Liver (tissue), 9 donors: ENCODE measurements around the gene CCDC80. TPM values are rescaled to one million over a fixed set of nuclear protein-coding genes. Genes with fewer than 3 reads are reported as not detected.

ENCODE experiments used
- DNase-seq: peaks from one replicate; pipeline ENCODE4 v3.0.0-alpha.2; 2017; ENCODE audit warnings: low spot score
- H3K27ac ChIP-seq, 2 donors: one replicate each; pipeline ENCODE4 v1.7.0; 2013; ENCODE audit warnings: inconsistent platforms in 2 of 2, low read length in 2 of 2, control low read depth in 1 of 2, low read depth in 1 of 2, mild to moderate bottlenecking in 1 of 2
- H3K27me3 ChIP-seq, 4 donors: one replicate each; pipeline versions ENCODE4 v1.6.1 to v1.7.0; 2013; ENCODE audit warnings: low read length in 3 of 4, inconsistent platforms in 1 of 4, mild to moderate bottlenecking in 1 of 4, moderate library complexity in 1 of 4; ENCODE audit not compliant: control insufficient read depth in 4 of 4, insufficient read depth in 4 of 4
- H3K36me3 ChIP-seq, 4 donors: one replicate each; pipeline versions ENCODE4 v1.6.1 to v1.7.0; 2013; ENCODE audit warnings: low read length in 3 of 4, mild to moderate bottlenecking in 3 of 4, low read depth in 1 of 4, moderate library complexity in 1 of 4; ENCODE audit not compliant: control insufficient read depth in 4 of 4, insufficient read depth in 3 of 4
- H3K4me1 ChIP-seq, 4 donors: one replicate each; pipeline versions ENCODE4 v1.6.1 to v1.7.0; 2013; ENCODE audit warnings: low read length in 3 of 4, mild to moderate bottlenecking in 3 of 4, moderate library complexity in 1 of 4; ENCODE audit not compliant: control insufficient read depth in 4 of 4, insufficient read depth in 4 of 4
- H3K4me3 ChIP-seq, 3 donors: one replicate each; pipeline versions ENCODE4 v1.6.1 to v1.7.0; 2013; ENCODE audit warnings: low read length in 3 of 3, control low read depth in 1 of 3, low read depth in 1 of 3, mild to moderate bottlenecking in 1 of 3
- H3K9ac ChIP-seq, 2 donors: one replicate each; pipeline ENCODE4 v1.7.0; 2013; ENCODE audit warnings: low read length in 2 of 2, mild to moderate bottlenecking in 2 of 2, moderate library complexity in 2 of 2, control low read depth in 1 of 2, low read depth in 1 of 2
- H3K9me3 ChIP-seq, 4 donors: one replicate each; pipeline versions ENCODE4 v1.6.1 to v1.7.0; 2013; ENCODE audit warnings: low read length in 3 of 4; ENCODE audit not compliant: control insufficient read depth in 4 of 4
- ATF3 ChIP-seq: IDR thresholded peaks from 2 replicates; pipeline ENCODE4 v1.6.1; 2016; ENCODE audit warnings: antibody characterized with exemption
- CTCF ChIP-seq: fragments of 150-350 bp; IDR thresholded peaks from 2 replicates; pipeline ENCODE4 v1.5.1; 2017; ENCODE audit warnings: improper control_type of control experiment, low read depth, low read length; ENCODE audit not compliant: missing input control
- EGR1 ChIP-seq, 2 donors: IDR thresholded peaks; 2 replicates each; pipeline ENCODE4 v1.6.1; 2016 to 2018; ENCODE audit warnings: antibody characterized with exemption in 2 of 2, low read depth in 2 of 2
- FOXA1 ChIP-seq: IDR thresholded peaks from 2 replicates; pipeline ENCODE4 v1.6.1; 2016; ENCODE audit warnings: antibody characterized with exemption
- FOXA2 ChIP-seq: IDR thresholded peaks from 2 replicates; pipeline ENCODE4 v1.6.1; 2016; ENCODE audit warnings: antibody characterized with exemption
- GABPA ChIP-seq, 2 donors: IDR thresholded peaks in 1 of 2; conservative IDR thresholded peaks in 1 of 2; 2 replicates each; pipeline ENCODE4 v1.6.1; 2016; ENCODE audit warnings: antibody characterized with exemption in 2 of 2, mild to moderate bottlenecking in 1 of 2, moderate library complexity in 1 of 2
- HNF4A ChIP-seq, 2 donors: conservative IDR thresholded peaks; 2 replicates each; pipeline ENCODE4 v1.6.1; 2016; ENCODE audit warnings: antibody characterized with exemption in 2 of 2, mild to moderate bottlenecking in 2 of 2
- HNF4G ChIP-seq: IDR thresholded peaks from 2 replicates; pipeline ENCODE4 v1.6.1; 2016; ENCODE audit warnings: antibody characterized with exemption
- JUND ChIP-seq, 2 donors: IDR thresholded peaks; 2 replicates each; pipeline ENCODE4 v1.6.1; 2016; ENCODE audit warnings: antibody characterized with exemption in 2 of 2
- MAX ChIP-seq: IDR thresholded peaks from 2 replicates; pipeline ENCODE4 v1.6.1; 2016; ENCODE audit warnings: antibody characterized with exemption
- NR2F2 ChIP-seq: IDR thresholded peaks from 2 replicates; pipeline ENCODE4 v1.6.1; 2016; ENCODE audit warnings: antibody characterized with exemption
- RAD21 ChIP-seq, 2 donors: IDR thresholded peaks; 2 replicates each; pipeline ENCODE4 v1.6.1; 2016; ENCODE audit warnings: antibody characterized with exemption in 2 of 2, mild to moderate bottlenecking in 2 of 2
- REST ChIP-seq: IDR thresholded peaks from 2 replicates; pipeline ENCODE4 v1.6.1; 2016; ENCODE audit warnings: antibody characterized with exemption, mild to moderate bottlenecking
- RXRA ChIP-seq, 2 donors: IDR thresholded peaks; 2 replicates each; pipeline ENCODE4 v1.6.1; 2017 to 2018; ENCODE audit warnings: antibody characterized with exemption in 2 of 2, mild to moderate bottlenecking in 1 of 2
- SP1 ChIP-seq: IDR thresholded peaks from 2 replicates; pipeline ENCODE4 v1.6.1; 2018; ENCODE audit warnings: antibody characterized with exemption, mild to moderate bottlenecking
- TAF1 ChIP-seq: conservative IDR thresholded peaks from 2 replicates; pipeline ENCODE4 v1.6.1; 2016; ENCODE audit warnings: antibody characterized with exemption, mild to moderate bottlenecking
- YY1 ChIP-seq: IDR thresholded peaks from 2 replicates; pipeline ENCODE4 v1.6.1; 2016; ENCODE audit warnings: antibody characterized with exemption, mild to moderate bottlenecking
- ZBTB33 ChIP-seq: IDR thresholded peaks from 2 replicates; pipeline ENCODE4 v1.6.1; 2016; ENCODE audit warnings: antibody characterized with exemption
- WGBS: extraction: QIAGEN DNeasy Blood & Tissue Kit; methylation state at CpG from one replicate; pipeline ENCODE4 v1.1.7; 2013; 5-methylcytosine and 5-hydroxymethylcytosine counted together
- polyA plus RNA-seq, 2 donors: library from polyadenylated mRNA; stranded (reverse) in 1 of 2; unstranded in 1 of 2; fragments of 200-250 nt in 1 of 2; fragments of >200 nt in 1 of 2; fragmentation: Nextera tagmentation in 1 of 2; extraction: Ambion mirVana in 1 of 2; gene quantifications; one replicate each; pipeline versions ENCODE4 v1.2.1 to v1.2.3, GENCODE V29; 2013 to 2015
- total RNA-seq, 2 donors: library from RNA; depleted of rRNA; stranded (reverse); fragments of >200 nt; gene quantifications; one replicate each; pipeline ENCODE4 v1.2.3, GENCODE V29; 2014
- donor health status: healthy.
- donor health status: healthy.
- donor health status: healthy.
- donor health status: healthy.
- donor health status: healthy.

The CCDC80 gene
- total and polyA plus RNA-seq, 4 donors: 0.17 to 2.1 (median 1.1) TPM

GRCh38 chr3:112650482-112650881, 9.5 kb upstream of the CCDC80 start:
- TF ChIP-seq TAF1 (no peak), SP1 (no peak), EGR1 (IDR thresholded peaks at IDR 0.05; ENCODE audit: low read depth in 2 of 2) (no peak), REST (no peak)
- 88% methylated on average over 3 of the region's 3 CpGs for WGBS

GRCh38 chr3:112649478-112649735, 8.5 kb upstream of the CCDC80 start:
- H3K36me3 ChIP-seq: no peaks in the 10 kb centered on the region
- WGBS: 71% methylated on average over 1 of the region's 1 CpG
- H3K27ac ChIP-seq: no peak overlapping the region
- H3K27me3 ChIP-seq: peaks cover 0 to 2% (median 0%) of the 10 kb centered on the region in 4 donors
- TF ChIP-seq GABPA (IDR thresholded peaks at IDR 0.05 in 1 of 2, conservative IDR thresholded peaks at IDR 0.05 in 1 of 2) (no peak), EGR1 (IDR thresholded peaks at IDR 0.05; ENCODE audit: low read depth in 2 of 2) (no peak), FOXA1 (no peak), ZBTB33 (no peak), CTCF (no peak), REST (no peak), JUND (IDR thresholded peaks at IDR 0.05) (no peak), ATF3 (no peak), NR2F2 (no peak), RAD21 (IDR thresholded peaks at IDR 0.05) (no peak), FOXA2 (no peak), TAF1 (no peak), YY1 (no peak), RXRA (IDR thresholded peaks at IDR 0.05) (no peak), HNF4A (conservative IDR thresholded peaks at IDR 0.05) (no peak), SP1 (no peak), MAX (no peak), HNF4G (no peak)
- no peaks in the 10 kb centered on the region for H3K4me1 ChIP-seq
- no peak for DNase-seq
- no peaks in the 10 kb centered on the region for H3K9me3 ChIP-seq
- no peak overlapping the region for H3K4me3 ChIP-seq
- H3K9ac ChIP-seq: no peak overlapping the region

More at GRCh38 chr3:112650482-112650881, 9.5 kb upstream of the CCDC80 start:
- no peaks in the 10 kb centered on the region for H3K36me3 ChIP-seq
- DNase-seq: no peak
- peaks cover 0 to 2% (median 0%) of the 10 kb centered on the region in 4 donors for H3K27me3 ChIP-seq
- H3K27ac ChIP-seq: no peak overlapping the region
- no peaks in the 10 kb centered on the region for H3K4me1 ChIP-seq
- H3K4me3 ChIP-seq: no peak overlapping the region
- no peak overlapping the region for H3K9ac ChIP-seq
- no peaks in the 10 kb centered on the region for H3K9me3 ChIP-seq
